Astrocyte (in vitro differentiated cells and primary cell): ENCODE measurements around the gene TPST2.

ENCODE experiments used
- CTCF ChIP-seq: IDR thresholded peaks from 2 replicates; pipeline ENCODE4 v1.5.1; 2011; ENCODE audit warnings: low read depth, mild to moderate bottlenecking, inconsistent platforms, low read length, moderate library complexity; ENCODE audit not compliant: insufficient read depth
- EZH2 ChIP-seq: IDR thresholded peaks from 2 replicates; pipeline ENCODE4 v1.6.1; 2012; ENCODE audit warnings: mild to moderate bottlenecking, low read length, inconsistent platforms; ENCODE audit not compliant: insufficient read depth

GRCh38 chr22:26547837-26548236, 42.1 kb downstream of the TPST2 start:
- TF ChIP-seq CTCF: no peak
- no peak for TF ChIP-seq EZH2
